ENCODE data around the gene FAM110A.
"Not testable (repeated sequence)": the region's sequence is repeated elsewhere in the genome, so short reads cannot be mapped to it uniquely, and the experiment has no call there.

The FAM110A gene

DNA sequence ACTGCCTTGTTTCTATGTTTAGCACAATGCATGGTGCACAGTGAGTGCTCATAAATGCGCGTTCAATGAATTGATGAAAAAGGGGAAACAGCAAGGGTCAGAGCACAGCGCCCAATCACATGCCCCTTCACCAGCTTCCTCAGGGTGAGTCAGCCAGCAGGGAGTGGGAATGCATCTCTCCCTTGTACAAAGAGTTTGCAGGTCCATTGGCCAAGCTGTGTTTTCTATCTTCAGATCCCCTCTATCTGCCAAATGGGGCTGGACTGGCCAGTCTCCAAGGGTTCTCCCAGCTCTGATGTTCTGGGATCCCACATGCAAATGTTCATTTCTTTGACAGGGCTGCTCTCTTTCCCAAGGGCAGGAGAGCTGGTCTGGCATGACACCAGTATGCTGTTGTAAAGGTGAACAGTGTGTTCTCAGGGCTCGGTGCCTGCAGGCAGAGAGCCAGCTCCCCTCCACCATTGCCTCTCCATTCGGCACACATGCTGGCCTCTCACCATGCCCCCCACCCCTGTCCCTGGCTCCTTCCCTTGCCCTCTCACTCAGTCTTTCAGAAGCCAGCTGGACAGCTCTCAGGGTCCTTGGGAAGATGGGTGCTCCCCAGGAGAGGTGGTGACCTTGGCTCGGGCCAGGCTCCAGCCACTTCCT, 57.7 kb downstream of the FAM110A start:
- H3K27me3 ChIP-seq (ENCODE audit: control insufficient read depth in 1 of 2, insufficient read depth in 2 of 2, low read length in 2 of 2), result no peaks in the 10 kb centered on the region
- H3K4me1 ChIP-seq (ENCODE audit: insufficient read depth, low read length), result no peaks in the 10 kb centered on the region
- no peaks in the 10 kb centered on the region for H3K36me3 ChIP-seq (ENCODE audit: insufficient read depth, low read length)
- H3K9ac ChIP-seq (ENCODE audit: low read length), result no peak overlapping the region
- no peaks in the 10 kb centered on the region for H3K9me3 ChIP-seq (ENCODE audit: low read length)
- no peak overlapping the region for H3K4me3 ChIP-seq (ENCODE audit: low read depth in 1 of 2, low read length in 2 of 2)
- H3K27ac ChIP-seq (ENCODE audit: low read depth, low read length), result no peak overlapping the region

DNA sequence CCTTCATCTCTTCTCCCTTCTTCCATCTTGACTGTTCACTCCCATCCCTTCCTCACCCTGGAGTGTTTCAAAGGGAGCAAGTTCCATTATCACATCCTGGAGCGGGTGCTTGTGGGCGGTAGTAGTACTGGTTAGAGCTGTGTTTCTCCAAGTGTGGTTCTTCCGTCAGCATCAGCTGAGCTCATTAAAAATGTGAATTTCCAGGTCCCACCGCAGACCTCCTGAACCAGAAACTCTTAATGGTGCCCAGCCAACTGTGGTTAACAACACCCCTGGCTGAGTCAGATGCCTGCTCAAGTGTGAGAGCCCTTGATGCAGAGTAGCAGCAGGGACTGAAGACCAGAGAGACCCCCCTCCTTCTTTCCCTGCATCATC, 58.2 kb downstream of the FAM110A start:
- no peaks in the 10 kb centered on the region for H3K4me1 ChIP-seq (ENCODE audit: insufficient read depth, low read length)
- H3K36me3 ChIP-seq (ENCODE audit: insufficient read depth, low read length), result no peaks in the 10 kb centered on the region
- no peak overlapping the region for H3K27ac ChIP-seq (ENCODE audit: low read depth, low read length)

DNA sequence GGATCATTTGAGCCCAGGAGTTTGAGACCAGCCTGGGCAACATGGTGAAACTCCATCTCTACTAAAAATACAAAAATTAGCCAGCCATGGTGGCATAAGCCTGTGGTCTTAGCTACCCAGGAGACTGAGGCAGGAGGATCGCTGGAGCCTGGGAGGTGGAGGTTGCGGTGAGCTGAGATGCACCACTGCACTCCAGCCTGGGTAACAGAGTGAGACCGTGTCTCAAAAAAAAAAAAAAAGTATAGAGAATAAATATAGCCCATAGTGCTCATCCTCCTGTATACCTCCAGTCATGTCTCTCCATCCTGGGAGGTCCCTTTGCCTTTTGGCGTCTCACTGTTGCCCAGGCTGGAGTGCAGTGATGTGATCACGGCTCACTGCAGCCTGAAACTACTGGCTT, 58.9 kb downstream of the FAM110A start:
- not testable (repeated sequence) for H3K9me3 ChIP-seq (ENCODE audit: low read length); H3K27ac ChIP-seq (ENCODE audit: low read depth, low read length); H3K4me1 ChIP-seq (ENCODE audit: insufficient read depth, low read length); H3K4me3 ChIP-seq (ENCODE audit: low read depth in 1 of 2, low read length in 2 of 2); H3K27me3 ChIP-seq (ENCODE audit: control insufficient read depth in 1 of 2, insufficient read depth in 2 of 2, low read length in 2 of 2); H3K9ac ChIP-seq (ENCODE audit: low read length); H3K36me3 ChIP-seq (ENCODE audit: insufficient read depth, low read length)

More for the DNA sequence above, 58.2 kb downstream of the FAM110A start:
- Histone ChIP-seq H3K4me3 (ENCODE audit: low read depth in 1 of 2, low read length in 2 of 2) (no peak overlapping the region), H3K27me3 (ENCODE audit: control insufficient read depth in 1 of 2, insufficient read depth in 2 of 2, low read length in 2 of 2) (no peaks in the 10 kb centered on the region), H3K9me3 (ENCODE audit: low read length) (no peaks in the 10 kb centered on the region), H3K9ac (ENCODE audit: low read length) (no peak overlapping the region)

Measured in muscle layer of colon (tissue), 2 donors.